ENCODE data around the gene SON. TPM values are rescaled to one million over a fixed set of nuclear protein-coding genes. Genes with fewer than 3 reads are reported as not detected.

SON gene
- total RNA-seq, 1 donor from 2014 or later = 179 TPM

DNA sequence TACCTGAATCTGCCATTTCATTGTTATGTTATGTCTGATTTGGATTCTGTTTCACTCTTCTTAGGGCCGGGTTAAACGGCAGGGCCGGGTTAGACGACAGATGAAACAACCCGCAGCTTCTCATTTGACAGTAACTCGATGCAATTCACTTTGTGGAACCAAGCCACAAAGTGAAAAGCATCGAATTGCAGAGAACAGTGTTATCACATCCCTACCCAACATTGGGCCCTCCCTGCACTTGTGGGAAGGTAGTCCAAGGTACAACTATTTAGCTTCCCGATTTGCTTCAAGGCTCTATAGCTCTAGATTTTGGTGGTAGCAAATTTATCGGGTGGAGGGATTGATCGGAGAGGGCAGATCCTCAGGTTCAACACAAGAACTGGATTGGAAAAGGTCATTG is 17.0 kb downstream of the SON start:
- H3K4me1 ChIP-seq = peaks cover 0 to 12% of the 10 kb centered on the region in 2 donors
- intact Hi-C loops (cut with DNase I) = no loop called here
- no peak for DNase-seq (ENCODE audit: low spot score in 2 of 2)
- no peaks in the 10 kb centered on the region for H3K9me3 ChIP-seq
- no peak overlapping the region for H3K27ac ChIP-seq
- no peak overlapping the region for H3K4me3 ChIP-seq
- TF ChIP-seq, protein P1, sequence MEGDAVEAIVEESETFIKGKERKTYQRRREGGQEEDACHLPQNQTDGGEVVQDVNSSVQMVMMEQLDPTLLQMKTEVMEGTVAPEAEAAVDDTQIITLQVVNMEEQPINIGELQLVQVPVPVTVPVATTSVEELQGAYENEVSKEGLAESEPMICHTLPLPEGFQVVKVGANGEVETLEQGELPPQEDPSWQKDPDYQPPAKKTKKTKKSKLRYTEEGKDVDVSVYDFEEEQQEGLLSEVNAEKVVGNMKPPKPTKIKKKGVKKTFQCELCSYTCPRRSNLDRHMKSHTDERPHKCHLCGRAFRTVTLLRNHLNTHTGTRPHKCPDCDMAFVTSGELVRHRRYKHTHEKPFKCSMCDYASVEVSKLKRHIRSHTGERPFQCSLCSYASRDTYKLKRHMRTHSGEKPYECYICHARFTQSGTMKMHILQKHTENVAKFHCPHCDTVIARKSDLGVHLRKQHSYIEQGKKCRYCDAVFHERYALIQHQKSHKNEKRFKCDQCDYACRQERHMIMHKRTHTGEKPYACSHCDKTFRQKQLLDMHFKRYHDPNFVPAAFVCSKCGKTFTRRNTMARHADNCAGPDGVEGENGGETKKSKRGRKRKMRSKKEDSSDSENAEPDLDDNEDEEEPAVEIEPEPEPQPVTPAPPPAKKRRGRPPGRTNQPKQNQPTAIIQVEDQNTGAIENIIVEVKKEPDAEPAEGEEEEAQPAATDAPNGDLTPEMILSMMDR (IDR thresholded peaks at IDR 0.05) = no peak
- H3K36me3 ChIP-seq = peaks cover 52 to 90% of the 10 kb centered on the region in 2 donors
- no peaks in the 10 kb centered on the region for H3K27me3 ChIP-seq

DNA sequence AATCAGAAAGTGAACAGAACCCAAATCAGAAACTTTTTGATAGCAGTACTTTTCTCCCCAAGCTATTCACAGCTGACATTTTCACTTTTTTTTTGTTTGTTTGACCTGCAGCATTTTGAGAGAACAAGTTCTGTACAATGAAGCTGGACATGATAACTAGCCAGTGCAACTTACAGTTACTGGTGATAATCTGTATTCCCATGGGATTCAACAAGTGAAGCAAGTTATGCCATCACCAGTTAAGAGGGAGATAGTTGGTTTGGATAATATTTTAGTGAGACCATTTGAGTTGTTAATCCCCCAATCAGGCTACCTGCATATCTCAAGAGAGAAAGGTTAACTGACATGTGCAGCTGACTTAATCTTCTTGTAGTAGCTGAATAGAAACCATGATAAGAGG is 18.1 kb downstream of the SON start:
- no peak for DNase-seq (ENCODE audit: low spot score in 2 of 2)
- H3K9me3 ChIP-seq = no peaks in the 10 kb centered on the region
- no peaks in the 10 kb centered on the region for H3K27me3 ChIP-seq
- no peak overlapping the region for H3K27ac ChIP-seq
- H3K4me1 ChIP-seq = peaks cover 0 to 7% of the 10 kb centered on the region in 2 donors
- peaks cover 52 to 81% of the 10 kb centered on the region in 2 donors for H3K36me3 ChIP-seq
- no peak overlapping the region for H3K4me3 ChIP-seq
- intact Hi-C loops (cut with DNase I) = no loop called here
- TF ChIP-seq, protein P1 (IDR thresholded peaks at IDR 0.05) = no peak

DNA sequence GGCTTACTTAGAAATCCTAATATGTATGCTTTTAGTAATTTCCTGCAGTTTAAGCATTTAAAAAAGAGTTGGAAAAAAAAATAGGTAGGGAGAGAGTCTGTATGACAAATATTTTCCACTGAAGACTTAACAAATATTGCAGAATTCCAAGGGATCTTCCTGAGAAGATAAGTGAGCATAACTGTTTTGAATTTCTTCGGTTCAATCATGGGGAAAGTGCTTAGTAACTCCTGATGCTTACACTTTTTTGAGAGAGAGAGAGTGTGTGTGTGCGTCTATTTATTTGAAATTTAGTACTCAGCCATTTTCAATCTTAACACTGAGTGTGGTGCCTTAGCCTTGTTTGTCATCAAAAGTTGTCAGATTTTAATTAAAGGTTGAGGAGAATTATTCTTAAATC is 18.5 kb downstream of the SON start:
- Histone ChIP-seq H3K9me3 (no peaks in the 10 kb centered on the region), H3K36me3 (peaks cover 52 to 77% of the 10 kb centered on the region in 2 donors), H3K27ac (no peak overlapping the region)

DNA sequence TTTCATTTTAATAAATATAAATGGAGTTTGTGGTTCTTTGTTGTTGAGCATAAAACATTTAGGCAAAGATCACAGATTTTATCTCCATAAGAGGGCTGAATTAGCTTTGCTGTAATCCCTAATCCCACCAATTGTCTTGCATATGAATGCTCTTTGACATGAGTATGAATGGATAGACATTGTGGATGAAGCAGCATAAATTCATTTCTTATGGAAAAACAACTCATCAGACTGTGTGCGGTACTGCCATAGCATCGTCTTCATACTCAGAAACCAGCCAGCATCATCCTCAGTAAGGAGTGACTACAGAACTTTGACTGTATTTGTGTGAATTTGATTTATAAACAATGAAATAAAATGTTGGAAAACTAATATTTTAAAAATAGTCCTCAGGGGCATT is 19.6 kb downstream of the SON start:
- no peak for DNase-seq (ENCODE audit: low spot score in 2 of 2)
- peaks cover 47 to 71% of the 10 kb centered on the region in 2 donors for H3K36me3 ChIP-seq
- H3K27me3 ChIP-seq = no peaks in the 10 kb centered on the region
- no peaks in the 10 kb centered on the region for H3K9me3 ChIP-seq
- intact Hi-C loops (cut with DNase I) = no loop called here
- TF ChIP-seq, protein P1 (IDR thresholded peaks at IDR 0.05) = no peak
- H3K27ac ChIP-seq = no peak overlapping the region
- peaks cover 0 to 3% of the 10 kb centered on the region in 2 donors for H3K4me1 ChIP-seq
- H3K4me3 ChIP-seq = no peak overlapping the region

More for the DNA sequence above, 18.5 kb downstream of the SON start:
- peaks cover 0 to 3% of the 10 kb centered on the region in 2 donors for H3K4me1 ChIP-seq
- H3K4me3 ChIP-seq = no peak overlapping the region
- DNase-seq (ENCODE audit: low spot score in 2 of 2) = no peak
- H3K27me3 ChIP-seq = no peaks in the 10 kb centered on the region
- TF ChIP-seq, protein P1 (IDR thresholded peaks at IDR 0.05) = no peak
- intact Hi-C loops (cut with DNase I) = no loop called here

DNA sequence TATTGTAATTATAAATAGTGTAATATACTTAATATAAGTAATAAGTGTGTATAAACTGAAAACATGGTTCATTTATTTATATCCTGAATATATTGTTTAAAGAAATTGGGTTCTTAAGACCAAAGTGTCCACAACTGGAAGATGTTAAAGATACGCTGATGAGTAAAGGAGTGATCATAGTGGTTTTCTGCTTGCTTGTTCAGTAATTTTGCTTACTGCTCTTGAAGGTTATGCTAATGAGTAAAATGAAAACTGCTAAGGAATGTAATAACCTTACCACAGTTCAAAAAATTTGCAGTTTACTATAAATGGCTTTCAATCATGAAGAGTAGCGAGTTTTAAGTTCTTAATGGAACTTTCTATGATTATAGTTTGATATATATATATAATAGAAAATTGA is 23.7 kb downstream of the SON start:
- no peaks in the 10 kb centered on the region for H3K9me3 ChIP-seq
- TF ChIP-seq, protein P1 (IDR thresholded peaks at IDR 0.05) = no peak
- no peaks in the 10 kb centered on the region for H3K27me3 ChIP-seq
- no peaks in the 10 kb centered on the region for H3K4me1 ChIP-seq
- H3K27ac ChIP-seq = no peak overlapping the region
- intact Hi-C loops (cut with DNase I) = no loop called here
- H3K36me3 ChIP-seq = peaks cover 34 to 64% of the 10 kb centered on the region in 2 donors
- no peak for DNase-seq (ENCODE audit: low spot score in 2 of 2)
- no peak overlapping the region for H3K4me3 ChIP-seq

DNA sequence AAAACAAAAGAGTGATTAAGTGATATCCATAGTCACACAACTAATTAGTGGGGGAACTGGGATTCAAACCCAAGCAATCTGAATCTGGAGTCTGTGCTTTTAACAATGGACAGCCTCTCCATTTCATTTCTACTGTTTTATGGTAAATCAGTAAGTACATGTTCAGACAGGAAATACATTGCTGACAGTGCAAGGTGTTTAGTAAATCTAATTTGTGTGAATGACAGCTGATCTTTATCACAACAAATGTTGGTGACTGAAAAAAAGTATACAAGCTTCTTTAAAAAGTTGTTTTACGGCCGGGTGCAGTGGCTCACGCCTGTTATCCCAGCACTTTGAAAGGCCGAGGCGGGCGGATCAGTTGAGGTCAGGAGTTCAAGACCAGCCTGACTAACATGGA is 25.1 kb downstream of the SON start:
- no peak for DNase-seq (ENCODE audit: low spot score in 2 of 2)
- Histone ChIP-seq H3K9me3 (no peaks in the 10 kb centered on the region), H3K36me3 (peaks cover 32 to 65% of the 10 kb centered on the region in 2 donors), H3K4me1 (no peaks in the 10 kb centered on the region), H3K27me3 (no peaks in the 10 kb centered on the region), H3K27ac (no peak overlapping the region), H3K4me3 (no peak overlapping the region)
- TF ChIP-seq, protein P1 (IDR thresholded peaks at IDR 0.05) = no peak
- intact Hi-C loops (cut with DNase I) = no loop called here
